ENCODE data around the gene PARP1. TPM values are rescaled to one million over a fixed set of nuclear protein-coding genes. Genes with fewer than 3 reads are reported as not detected.

Gene PARP1
- polyA plus RNA-seq, 1 experiment: 111 TPM

DNA sequence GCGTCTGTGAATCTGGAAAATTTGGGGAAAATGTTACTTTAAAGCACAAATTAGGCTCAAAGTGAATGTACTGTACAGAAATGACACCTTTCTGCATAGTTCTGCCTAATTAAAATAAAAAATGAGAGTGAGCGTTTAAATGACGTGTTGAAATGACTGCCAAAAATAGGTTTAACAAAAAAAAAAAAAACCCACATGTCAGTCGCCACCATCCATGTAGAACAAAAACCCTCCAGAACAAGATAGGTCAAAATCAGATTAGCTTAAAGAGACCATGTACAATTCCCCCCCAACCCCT is 745 bp downstream of the PARP1 start:
- no peak for DNase-seq (ENCODE audit: low read depth, low spot score)
- Histone ChIP-seq H3K9me3 (ENCODE audit: control insufficient read depth, insufficient read depth, low read length) (no peaks in the 10 kb centered on the region; the same call in 1 of the 2 replicates), H3K27me3 (ENCODE audit: control insufficient read depth, insufficient read depth, low read length) (peaks cover 5% of the 10 kb centered on the region), H3K27ac (ENCODE audit: low read depth, low read length) (peak overlapping the region; percentile 34), H3K4me3 (ENCODE audit: low read depth, low read length) (peak overlapping the region; percentile 81)
- POLR2A ChIA-PET: no interaction called here
- CTCF ChIA-PET: interaction anchor here (0.6 to 3.5 kb wide), 17 partner anchors 8 to 696 kb away, joined by 3 to 28 read pairs (median 6); partner anchors contain the start of gene LIN9
- TF ChIP-seq, protein P1, sequence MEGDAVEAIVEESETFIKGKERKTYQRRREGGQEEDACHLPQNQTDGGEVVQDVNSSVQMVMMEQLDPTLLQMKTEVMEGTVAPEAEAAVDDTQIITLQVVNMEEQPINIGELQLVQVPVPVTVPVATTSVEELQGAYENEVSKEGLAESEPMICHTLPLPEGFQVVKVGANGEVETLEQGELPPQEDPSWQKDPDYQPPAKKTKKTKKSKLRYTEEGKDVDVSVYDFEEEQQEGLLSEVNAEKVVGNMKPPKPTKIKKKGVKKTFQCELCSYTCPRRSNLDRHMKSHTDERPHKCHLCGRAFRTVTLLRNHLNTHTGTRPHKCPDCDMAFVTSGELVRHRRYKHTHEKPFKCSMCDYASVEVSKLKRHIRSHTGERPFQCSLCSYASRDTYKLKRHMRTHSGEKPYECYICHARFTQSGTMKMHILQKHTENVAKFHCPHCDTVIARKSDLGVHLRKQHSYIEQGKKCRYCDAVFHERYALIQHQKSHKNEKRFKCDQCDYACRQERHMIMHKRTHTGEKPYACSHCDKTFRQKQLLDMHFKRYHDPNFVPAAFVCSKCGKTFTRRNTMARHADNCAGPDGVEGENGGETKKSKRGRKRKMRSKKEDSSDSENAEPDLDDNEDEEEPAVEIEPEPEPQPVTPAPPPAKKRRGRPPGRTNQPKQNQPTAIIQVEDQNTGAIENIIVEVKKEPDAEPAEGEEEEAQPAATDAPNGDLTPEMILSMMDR (IDR thresholded peaks at IDR 0.05; ENCODE audit: low read depth, low read length): no peak

DNA sequence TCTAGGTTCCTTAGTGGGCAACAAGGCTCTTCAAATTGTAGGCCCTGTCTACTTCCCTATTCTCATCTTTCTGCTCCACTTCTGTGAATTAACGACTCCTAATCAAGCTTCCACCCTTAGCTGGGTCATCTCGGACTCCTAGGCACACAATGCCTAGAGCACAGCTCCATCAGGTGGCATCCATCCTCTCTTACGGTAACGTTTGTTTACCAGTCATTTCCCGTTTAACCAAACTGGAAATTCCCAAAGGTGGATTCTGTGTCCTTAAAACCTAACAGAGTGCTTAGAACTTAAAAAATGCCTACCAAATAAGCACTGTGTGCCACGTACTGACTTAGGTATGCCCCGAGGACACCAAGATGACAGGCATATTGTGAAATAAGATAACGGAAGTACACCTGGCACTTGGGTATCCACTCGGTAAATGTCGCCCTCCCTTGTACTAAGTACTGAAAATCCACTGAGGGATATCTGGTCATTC is 1.5 kb downstream of the PARP1 start:
- peak overlapping the region; percentile 34 for H3K27ac ChIP-seq (ENCODE audit: low read depth, low read length)
- POLR2A ChIA-PET: no interaction called here

DNA sequence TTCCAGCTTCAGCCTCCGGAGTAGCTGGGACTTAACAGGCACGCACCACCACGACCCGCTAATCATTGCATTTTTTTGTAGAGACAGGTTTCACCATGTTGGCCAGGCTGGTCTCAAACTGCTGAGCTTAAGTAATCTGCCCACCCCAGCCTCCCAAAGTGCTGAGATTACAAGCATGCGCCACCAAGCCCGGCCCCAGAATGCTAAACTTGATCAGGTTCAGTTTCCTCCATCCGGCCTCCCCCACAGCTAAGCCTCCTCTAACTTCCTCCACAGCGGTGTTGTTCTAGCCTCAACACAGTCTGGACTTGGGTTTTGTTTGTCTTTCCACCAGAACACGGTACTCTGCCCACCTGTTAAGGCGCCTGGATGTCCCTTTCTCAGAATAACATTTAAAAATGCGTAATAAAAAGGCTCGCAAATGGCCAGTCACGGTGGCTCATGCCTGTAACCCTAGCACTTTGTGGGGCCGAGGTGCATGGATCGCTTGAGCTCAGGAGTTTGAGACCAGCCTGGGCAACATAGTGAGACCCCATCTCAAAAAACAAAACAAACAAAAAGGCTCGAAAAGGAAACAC is 2.4 kb downstream of the PARP1 start:
- Histone ChIP-seq H3K27me3 (ENCODE audit: control insufficient read depth, insufficient read depth, low read length) (no peaks in the 10 kb centered on the region), H3K4me3 (ENCODE audit: low read depth, low read length) (0 out of 2 replicates have a peak overlapping the region, but pooled peaks have one; percentile 2), H3K9me3 (ENCODE audit: control insufficient read depth, insufficient read depth, low read length) (no peaks in the 10 kb centered on the region; the same call in 1 of the 2 replicates), H3K27ac (ENCODE audit: low read depth, low read length) (no peak overlapping the region)
- ChIA-PET CTCF (interaction anchor here (1.4 to 3.5 kb wide), 2 partner anchors 280 to 341 kb away, joined by 4 to 22 read pairs; no protein-coding TSS in a partner anchor), POLR2A (no interaction called here)
- no peak for DNase-seq (ENCODE audit: low read depth, low spot score)
- TF ChIP-seq, protein P1 (IDR thresholded peaks at IDR 0.05; ENCODE audit: low read depth, low read length): no peak

More for the DNA sequence above, 1.5 kb downstream of the PARP1 start:
- H3K27me3 ChIP-seq (ENCODE audit: control insufficient read depth, insufficient read depth, low read length): peaks cover under 1% of the 10 kb centered on the region
- TF ChIP-seq, protein P1 (IDR thresholded peaks at IDR 0.05; ENCODE audit: low read depth, low read length): no peak
- H3K9me3 ChIP-seq (ENCODE audit: control insufficient read depth, insufficient read depth, low read length): no peaks in the 10 kb centered on the region; the same call in 1 of the 2 replicates
- CTCF ChIA-PET: interaction anchor here (1.4 to 3.5 kb wide), 2 partner anchors 281 to 342 kb away, joined by 4 to 22 read pairs; no protein-coding TSS in a partner anchor
- peak overlapping the region; percentile 81 for H3K4me3 ChIP-seq (ENCODE audit: low read depth, low read length)
- DNase-seq (ENCODE audit: low read depth, low spot score): no peak

DNA sequence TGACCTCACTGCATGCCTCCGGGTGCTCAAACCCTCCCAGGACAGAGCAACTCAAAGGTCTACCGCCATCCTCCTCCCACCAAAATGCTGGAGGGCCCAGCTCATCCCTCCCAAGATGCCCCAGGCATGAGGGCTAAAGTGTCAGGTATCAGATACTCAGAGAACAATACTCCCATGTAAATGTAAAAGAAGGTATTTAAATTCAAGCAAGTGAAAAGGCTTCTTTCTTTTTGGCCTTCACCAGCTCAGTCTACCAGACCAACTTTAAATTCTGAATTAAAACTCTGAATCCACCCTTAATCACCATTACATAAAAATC is 3.0 kb downstream of the PARP1 start:
- Histone ChIP-seq H3K27ac (ENCODE audit: low read depth, low read length) (no peak overlapping the region), H3K27me3 (ENCODE audit: control insufficient read depth, insufficient read depth, low read length) (no peaks in the 10 kb centered on the region), H3K4me3 (ENCODE audit: low read depth, low read length) (no peak overlapping the region), H3K9me3 (ENCODE audit: control insufficient read depth, insufficient read depth, low read length) (no peaks in the 10 kb centered on the region; the same call in 1 of the 2 replicates)
- CTCF ChIA-PET: interaction anchor here (1.4 kb wide), 1 partner anchor 340 kb away, joined by 4 read pairs; no protein-coding TSS in a partner anchor
- TF ChIP-seq, protein P1 (IDR thresholded peaks at IDR 0.05; ENCODE audit: low read depth, low read length): no peak
- POLR2A ChIA-PET: no interaction called here
- DNase-seq (ENCODE audit: low read depth, low spot score): no peak
